Adrenal gland (tissue), 12 donors: Measurements from ENCODE around the gene ETV6. TPM values are rescaled to one million over a fixed set of nuclear protein-coding genes. Genes with fewer than 3 reads are reported as not detected.
A peak's percentile ranks its signal among the peaks of the same experiment; 100 is the strongest.

ENCODE experiments used
- DNase-seq, 7 donors: peaks; one replicate each; pipeline ENCODE4 v3.0.0-alpha.2; 2019 to 2020
- H3K27ac ChIP-seq, 5 donors: fragments of 200-600 bp; sonication (generic) in 4 of 5; 1 replicate in 3 of 5; 2 replicates in 2 of 5; pipeline versions ENCODE4 v1.5.1 to v1.8.0; 2016 to 2020; ENCODE audit warnings: mild to moderate bottlenecking in 1 of 5
- H3K27me3 ChIP-seq: fragments of 200-600 bp; 2 replicates; pipeline ENCODE4 v1.8.0; 2021
- H3K36me3 ChIP-seq, 2 donors: fragments of 200-600 bp; replicated peaks in 1 of 2; 1 replicate in 1 of 2; 2 replicates in 1 of 2; pipeline versions ENCODE4 v1.5.1 to v1.8.0; 2018 to 2022
- H3K4me1 ChIP-seq, 2 donors: fragments of 200-600 bp; replicated peaks in 1 of 2; 1 replicate in 1 of 2; 2 replicates in 1 of 2; pipeline versions ENCODE4 v1.5.1 to v1.8.0; 2018 to 2021
- H3K4me3 ChIP-seq, 4 donors: fragments of 200-600 bp; sonication (generic) in 3 of 4; one replicate each; pipeline ENCODE4 v1.5.1; 2016 to 2018
- H3K9me3 ChIP-seq, 3 donors: fragments of 200-600 bp; sonication (generic) in 1 of 3; replicated peaks in 1 of 3; 1 replicate in 2 of 3; 2 replicates in 1 of 3; pipeline versions ENCODE4 v1.5.1 to v1.8.0; 2016 to 2021
- POLR2A ChIP-seq, 2 donors: fragments of 450-650 bp; IDR thresholded peaks; one replicate each; pipeline ENCODE4 v1.6.1; 2017; ENCODE audit warnings: antibody characterized with exemption in 2 of 2, mild to moderate bottlenecking in 2 of 2, moderate library complexity in 1 of 2
- WGBS, 4 donors: extraction: QIAGEN DNeasy Blood & Tissue Kit in 2 of 4; methylation state at CpG; one replicate each; pipeline versions ENCODE4 v1.1.5 to v1.1.7; 2013 to 2017; 5-methylcytosine and 5-hydroxymethylcytosine counted together
- intact Hi-C, 2 donors: fragments of 100-400 bp; cut with DNase I; formaldehyde crosslinking; loops; one replicate each; pipeline versions ENCODE4 v1.14.1 to v1.15.0; 2022 to 2023
- polyA plus RNA-seq, 3 donors: library from polyadenylated mRNA; stranded (reverse); fragments of 200-250 nt in 2 of 3; fragments of 350-450 nt in 1 of 3; fragmentation: Illumina TruSeq in 1 of 3; extraction: RNeasy Lipid Tissue Mini Kit (QIAGEN cat#74804) in 1 of 3; gene quantifications; one replicate each; pipeline ENCODE4 v1.2.3, GENCODE V29; 2013 to 2014
- total RNA-seq, 9 donors: library from RNA; depleted of rRNA in 4 of 9; stranded (reverse); fragments of >200 nt in 4 of 9; fragments of 120-200 nt in 1 of 9; fragmentation: NEBNext Ultra II Directional in 1 of 9; extraction: Animal tissue kit (Norgen Biotek cat#: 25700) in 1 of 9; gene quantifications; one replicate each; pipeline versions ENCODE4 v1.1.0 to v1.2.4, GENCODE V29; 2013 to 2023
- TF ChIP-seq, protein P1 (sequence below), 6 experiments: fragments of 450-650 bp in 4 of 6; fragments of 200-600 bp in 2 of 6; sonication (generic) in 1 of 6; IDR thresholded peaks; 1 replicate in 5 of 6; 2 replicates in 1 of 6; pipeline versions ENCODE4 v1.5.1 to v1.8.0; 2016 to 2021; ENCODE audit warnings: antibody characterized with exemption in 6 of 6, mild to moderate bottlenecking in 2 of 6, moderate library complexity in 1 of 6
- donor health status: healthy with polysubstance abuse.
- donor health status: Bipolar disorder and iron deficiency.
- donor health status: DM: yes; HTN: yes; CAD: no.
- donor health status: DM: no; HTN: no; CAD: no.
- donor health status: DM: no; HTN: no; CAD: no.
- donor health status: DM: yes; HTN: yes; CAD: no.

Gene ETV6
- total and polyA plus RNA-seq, 12 donors = 9.6 to 46.6 (median 19.5) TPM

DNA sequence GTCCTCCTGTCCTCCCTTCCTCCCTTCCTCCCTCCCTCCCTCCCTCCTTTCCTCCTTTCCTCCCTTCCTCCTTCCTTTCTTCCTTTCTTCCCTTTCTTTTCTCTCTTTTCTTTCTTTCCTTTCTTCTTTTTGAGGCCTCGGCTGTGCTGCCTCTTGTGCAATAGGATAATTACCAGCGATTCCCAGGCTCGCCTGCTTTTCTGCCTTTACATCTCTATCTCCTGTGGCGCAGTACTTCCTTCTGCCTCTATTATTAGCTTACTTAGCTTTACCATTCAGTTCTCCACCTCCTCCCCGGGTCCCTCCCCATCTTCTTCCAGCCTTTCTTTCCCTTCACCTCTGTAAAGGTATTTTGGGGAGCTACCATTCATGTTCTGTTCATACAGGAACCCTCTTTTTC lies 19.9 kb downstream of the ETV6 start:
- intact Hi-C loops = no loop called here
- no peaks in the 10 kb centered on the region for H3K27me3 ChIP-seq
- H3K36me3 ChIP-seq = no peaks in the 10 kb centered on the region
- H3K27ac ChIP-seq = no peak overlapping the region
- 70 to 87% (median 77%) methylated on average over 5 of the region's 5 CpGs for WGBS, 4 donors
- TF ChIP-seq, protein P1, sequence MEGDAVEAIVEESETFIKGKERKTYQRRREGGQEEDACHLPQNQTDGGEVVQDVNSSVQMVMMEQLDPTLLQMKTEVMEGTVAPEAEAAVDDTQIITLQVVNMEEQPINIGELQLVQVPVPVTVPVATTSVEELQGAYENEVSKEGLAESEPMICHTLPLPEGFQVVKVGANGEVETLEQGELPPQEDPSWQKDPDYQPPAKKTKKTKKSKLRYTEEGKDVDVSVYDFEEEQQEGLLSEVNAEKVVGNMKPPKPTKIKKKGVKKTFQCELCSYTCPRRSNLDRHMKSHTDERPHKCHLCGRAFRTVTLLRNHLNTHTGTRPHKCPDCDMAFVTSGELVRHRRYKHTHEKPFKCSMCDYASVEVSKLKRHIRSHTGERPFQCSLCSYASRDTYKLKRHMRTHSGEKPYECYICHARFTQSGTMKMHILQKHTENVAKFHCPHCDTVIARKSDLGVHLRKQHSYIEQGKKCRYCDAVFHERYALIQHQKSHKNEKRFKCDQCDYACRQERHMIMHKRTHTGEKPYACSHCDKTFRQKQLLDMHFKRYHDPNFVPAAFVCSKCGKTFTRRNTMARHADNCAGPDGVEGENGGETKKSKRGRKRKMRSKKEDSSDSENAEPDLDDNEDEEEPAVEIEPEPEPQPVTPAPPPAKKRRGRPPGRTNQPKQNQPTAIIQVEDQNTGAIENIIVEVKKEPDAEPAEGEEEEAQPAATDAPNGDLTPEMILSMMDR (IDR thresholded peaks at IDR 0.05) = no peak
- TF ChIP-seq POLR2A (IDR thresholded peaks at IDR 0.05) = no peak
- no peak overlapping the region for H3K4me3 ChIP-seq
- no peaks in the 10 kb centered on the region for H3K9me3 ChIP-seq
- DNase-seq = no peak
- peaks cover 12 to 41% of the 10 kb centered on the region in 2 donors for H3K4me1 ChIP-seq

DNA sequence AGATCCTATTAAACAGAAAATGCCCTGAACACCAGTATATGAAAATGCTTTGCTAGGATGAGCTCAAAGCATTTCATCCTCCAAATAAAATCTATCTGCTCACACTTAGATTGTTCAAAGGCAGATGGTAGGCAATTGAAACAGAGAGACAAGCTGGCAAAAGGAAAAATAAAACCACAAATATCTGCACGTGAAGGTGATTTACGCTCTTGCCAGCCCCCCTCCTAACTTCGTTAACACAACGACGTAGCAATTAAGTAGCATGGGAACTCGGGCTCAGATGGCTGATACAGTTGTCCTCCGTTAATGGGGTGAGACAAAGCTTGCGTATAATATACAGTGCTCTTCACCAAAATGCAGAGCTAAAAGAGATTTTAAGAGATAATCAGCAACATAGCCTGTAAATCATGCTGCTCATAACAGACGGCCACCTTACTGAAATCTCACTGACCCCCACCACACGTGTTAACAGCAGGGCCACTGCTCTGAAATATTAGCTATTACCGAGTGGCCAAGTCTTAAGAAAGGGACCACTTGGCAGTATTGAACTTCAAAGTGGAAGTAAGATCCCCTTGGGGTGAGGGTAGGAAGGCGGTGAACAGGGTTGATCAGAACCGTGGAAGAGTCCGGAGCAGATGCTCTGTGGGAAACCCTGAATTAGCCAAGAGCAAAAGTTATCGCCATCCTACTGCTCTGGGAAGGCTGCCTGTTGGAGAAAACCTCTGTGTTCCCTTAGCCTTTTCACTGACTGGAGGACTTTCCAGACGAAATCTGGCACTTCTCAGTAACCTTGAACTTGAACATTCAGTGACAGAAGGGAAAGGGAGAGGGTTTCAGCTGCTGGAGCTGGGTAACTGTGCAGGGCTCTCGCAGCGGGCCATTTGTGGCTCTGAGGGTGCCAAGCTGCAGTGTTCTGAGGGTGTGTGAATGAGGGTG lies 23.1 kb downstream of the ETV6 start:
- Histone ChIP-seq H3K27me3 (no peaks in the 10 kb centered on the region), H3K4me3 (no peak overlapping the region), H3K36me3 (no peaks in the 10 kb centered on the region), H3K9me3 (no peaks in the 10 kb centered on the region), H3K27ac (peak overlapping the region in 4 of 5 donors; percentile 24 to 72 (median 42)), H3K4me1 (peaks cover 12 to 53% of the 10 kb centered on the region in 2 donors)
- TF ChIP-seq, protein P1 (IDR thresholded peaks at IDR 0.05) = no peak
- no peak for TF ChIP-seq POLR2A (IDR thresholded peaks at IDR 0.05)
- WGBS, 4 donors = 45 to 48% (median 46%) methylated on average over 17 to 18 of the region's 18 CpGs
- DNase-seq = peak in 5 of 7 donors; percentile 41 to 56 (median 48)
- intact Hi-C loops = no loop called here

DNA sequence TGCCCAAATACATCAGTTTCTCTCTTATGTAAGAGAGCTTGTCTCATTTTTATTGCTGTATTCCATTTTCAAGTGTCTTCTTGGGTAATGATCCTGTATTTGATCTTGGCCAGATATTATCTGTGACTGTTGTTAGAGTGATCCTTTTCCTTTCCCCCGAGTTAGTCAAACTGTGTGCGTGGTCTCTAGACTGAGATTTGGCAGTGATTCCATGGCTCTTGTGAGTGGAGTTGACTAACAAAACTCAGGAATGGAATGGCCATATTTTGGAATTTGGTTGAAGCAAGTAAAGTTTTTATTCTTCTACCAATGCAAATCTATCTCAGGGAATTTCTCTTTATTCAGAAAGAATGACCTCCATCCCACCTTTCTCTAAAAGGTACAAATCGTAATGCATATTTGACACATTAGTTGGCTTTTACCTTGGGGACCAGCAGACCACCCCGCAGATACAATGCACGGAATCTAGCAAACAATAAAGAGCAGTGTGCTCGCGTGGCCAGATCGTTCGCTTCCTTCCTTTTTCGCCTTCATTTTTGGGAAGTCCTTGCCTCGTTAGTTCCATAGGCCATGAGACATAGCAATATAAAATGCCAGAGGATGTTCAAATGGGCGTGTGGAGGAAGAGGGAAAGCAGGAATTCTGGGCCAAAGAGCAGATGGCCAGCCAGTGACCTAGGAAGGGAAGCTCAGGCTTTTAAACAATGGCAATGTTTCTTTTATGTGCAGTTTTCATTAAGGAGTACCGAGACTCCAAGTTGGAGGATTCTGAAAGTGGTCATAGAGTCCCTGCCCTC lies 24.4 kb downstream of the ETV6 start:
- peak in 1 of 7 donors; percentile 15 for DNase-seq
- Histone ChIP-seq H3K9me3 (no peaks in the 10 kb centered on the region), H3K27me3 (no peaks in the 10 kb centered on the region), H3K4me3 (no peak overlapping the region), H3K36me3 (no peaks in the 10 kb centered on the region), H3K27ac (peak overlapping the region in 3 of 5 donors; percentile 39 to 72 (median 45)), H3K4me1 (peaks cover 12 to 53% of the 10 kb centered on the region in 2 donors)
- TF ChIP-seq, protein P1 (IDR thresholded peaks at IDR 0.05) = no peak
- no peak for TF ChIP-seq POLR2A (IDR thresholded peaks at IDR 0.05)
- intact Hi-C loops = no loop called here
- 71 to 80% (median 72%) methylated on average over 13 of the region's 13 CpGs for WGBS, 4 donors

DNA sequence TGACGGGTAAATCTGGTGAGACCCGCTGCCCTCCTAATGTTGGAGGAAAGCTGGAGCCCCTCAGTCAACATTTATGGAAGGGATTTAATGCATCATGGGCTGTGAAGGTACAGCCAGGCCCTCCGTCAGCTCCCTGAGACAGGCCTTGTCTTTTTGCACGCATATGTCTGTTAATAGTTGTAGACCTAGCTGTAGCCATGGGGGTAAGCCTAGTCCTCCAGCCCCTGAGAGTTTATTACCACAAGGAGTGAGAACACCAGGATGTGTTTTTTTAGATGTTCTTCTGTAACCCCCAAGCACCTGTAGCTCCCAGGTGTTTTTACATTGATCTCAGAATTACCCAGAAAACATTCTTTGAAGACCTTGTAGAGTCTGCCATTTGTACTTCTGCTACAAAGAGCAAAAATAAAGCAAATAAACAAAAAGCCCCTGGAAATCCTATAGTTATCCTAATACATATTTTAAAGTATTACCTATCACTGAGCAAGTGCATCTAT lies 25.5 kb downstream of the ETV6 start:
- Histone ChIP-seq H3K27ac (peak overlapping the region in 2 of 5 donors; percentile 10 to 59), H3K9me3 (no peaks in the 10 kb centered on the region), H3K36me3 (no peaks in the 10 kb centered on the region), H3K4me3 (no peak overlapping the region), H3K27me3 (no peaks in the 10 kb centered on the region), H3K4me1 (peaks cover 12 to 59% of the 10 kb centered on the region in 2 donors)
- 92 to 95% (median 94%) methylated on average over 3 to 4 of the region's 4 CpGs for WGBS, 4 donors
- intact Hi-C loops = no loop called here
- TF ChIP-seq POLR2A (IDR thresholded peaks at IDR 0.05) = no peak
- TF ChIP-seq, protein P1 (IDR thresholded peaks at IDR 0.05) = no peak
- DNase-seq = no peak
